OCI-M2 (cell line): ENCODE data around the gene INTS4.
"Not testable (repeated sequence)": the region's sequence is repeated elsewhere in the genome, so short reads cannot be mapped to it uniquely, and the experiment has no call there.

Experiments
- DNase-seq: peaks from one replicate; lab custom pipeline; 2025; ENCODE audit not compliant: unreplicated experiment; lab: John Stamatoyannopoulos, UW

INTS4 gene, protein sequence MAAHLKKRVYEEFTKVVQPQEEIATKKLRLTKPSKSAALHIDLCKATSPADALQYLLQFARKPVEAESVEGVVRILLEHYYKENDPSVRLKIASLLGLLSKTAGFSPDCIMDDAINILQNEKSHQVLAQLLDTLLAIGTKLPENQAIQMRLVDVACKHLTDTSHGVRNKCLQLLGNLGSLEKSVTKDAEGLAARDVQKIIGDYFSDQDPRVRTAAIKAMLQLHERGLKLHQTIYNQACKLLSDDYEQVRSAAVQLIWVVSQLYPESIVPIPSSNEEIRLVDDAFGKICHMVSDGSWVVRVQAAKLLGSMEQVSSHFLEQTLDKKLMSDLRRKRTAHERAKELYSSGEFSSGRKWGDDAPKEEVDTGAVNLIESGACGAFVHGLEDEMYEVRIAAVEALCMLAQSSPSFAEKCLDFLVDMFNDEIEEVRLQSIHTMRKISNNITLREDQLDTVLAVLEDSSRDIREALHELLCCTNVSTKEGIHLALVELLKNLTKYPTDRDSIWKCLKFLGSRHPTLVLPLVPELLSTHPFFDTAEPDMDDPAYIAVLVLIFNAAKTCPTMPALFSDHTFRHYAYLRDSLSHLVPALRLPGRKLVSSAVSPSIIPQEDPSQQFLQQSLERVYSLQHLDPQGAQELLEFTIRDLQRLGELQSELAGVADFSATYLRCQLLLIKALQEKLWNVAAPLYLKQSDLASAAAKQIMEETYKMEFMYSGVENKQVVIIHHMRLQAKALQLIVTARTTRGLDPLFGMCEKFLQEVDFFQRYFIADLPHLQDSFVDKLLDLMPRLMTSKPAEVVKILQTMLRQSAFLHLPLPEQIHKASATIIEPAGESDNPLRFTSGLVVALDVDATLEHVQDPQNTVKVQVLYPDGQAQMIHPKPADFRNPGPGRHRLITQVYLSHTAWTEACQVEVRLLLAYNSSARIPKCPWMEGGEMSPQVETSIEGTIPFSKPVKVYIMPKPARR

GRCh38 chr11:77994434-77995362 is at the start of gene INTS4:
TSS of gene INTS4 (minus strand) at chr11:77994668. CDS start at chr11:77994643, 25 bp downstream.
- peak; percentile 92 for DNase-seq

DNA sequence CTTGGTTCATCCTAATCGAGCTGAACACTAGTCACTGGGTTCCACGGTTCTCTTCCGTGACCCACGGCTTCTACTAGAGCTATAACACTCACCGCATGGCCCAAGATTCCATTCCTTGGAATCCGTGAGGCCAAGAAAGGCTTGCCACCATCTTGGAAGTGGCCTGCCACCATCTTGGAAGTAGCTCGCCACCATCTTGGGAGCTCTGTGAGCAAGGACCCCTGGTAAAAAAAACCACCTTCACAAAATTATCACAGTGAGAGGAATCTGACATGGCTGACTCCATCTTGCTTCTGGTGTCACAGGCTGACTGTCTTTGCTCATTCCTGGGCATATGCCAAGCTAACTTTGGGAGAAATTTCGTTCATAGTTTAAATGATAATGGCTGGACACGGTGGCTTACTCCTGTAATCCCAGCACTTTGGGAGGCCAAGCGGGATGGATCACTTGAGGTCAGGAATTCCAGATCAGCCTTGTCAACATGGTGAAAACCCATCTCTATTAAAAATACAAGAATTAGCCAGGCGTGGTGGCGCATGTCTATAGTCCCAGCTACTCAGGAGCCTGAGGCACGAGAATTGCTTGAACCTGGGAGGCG is 47.5 kb upstream of the INTS4 start:
- DNase-seq = no peak

DNA sequence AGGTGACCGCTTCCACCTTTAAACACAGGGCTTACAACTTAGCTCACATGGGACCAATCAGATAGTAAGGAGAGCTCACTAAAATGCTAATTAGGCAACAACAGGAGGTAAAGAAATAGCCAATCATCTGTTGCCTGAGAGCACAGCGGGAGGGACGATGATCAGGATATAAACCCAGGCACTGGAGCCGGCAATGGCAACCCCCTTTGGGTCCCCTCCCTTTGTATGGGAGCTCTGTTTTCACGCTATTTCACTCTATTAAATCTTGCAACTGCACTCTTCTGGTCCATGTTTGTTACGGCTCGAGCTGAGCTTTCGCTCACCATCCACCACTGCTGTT is 46.9 kb upstream of the INTS4 start:
- not testable (repeated sequence) for DNase-seq

DNA sequence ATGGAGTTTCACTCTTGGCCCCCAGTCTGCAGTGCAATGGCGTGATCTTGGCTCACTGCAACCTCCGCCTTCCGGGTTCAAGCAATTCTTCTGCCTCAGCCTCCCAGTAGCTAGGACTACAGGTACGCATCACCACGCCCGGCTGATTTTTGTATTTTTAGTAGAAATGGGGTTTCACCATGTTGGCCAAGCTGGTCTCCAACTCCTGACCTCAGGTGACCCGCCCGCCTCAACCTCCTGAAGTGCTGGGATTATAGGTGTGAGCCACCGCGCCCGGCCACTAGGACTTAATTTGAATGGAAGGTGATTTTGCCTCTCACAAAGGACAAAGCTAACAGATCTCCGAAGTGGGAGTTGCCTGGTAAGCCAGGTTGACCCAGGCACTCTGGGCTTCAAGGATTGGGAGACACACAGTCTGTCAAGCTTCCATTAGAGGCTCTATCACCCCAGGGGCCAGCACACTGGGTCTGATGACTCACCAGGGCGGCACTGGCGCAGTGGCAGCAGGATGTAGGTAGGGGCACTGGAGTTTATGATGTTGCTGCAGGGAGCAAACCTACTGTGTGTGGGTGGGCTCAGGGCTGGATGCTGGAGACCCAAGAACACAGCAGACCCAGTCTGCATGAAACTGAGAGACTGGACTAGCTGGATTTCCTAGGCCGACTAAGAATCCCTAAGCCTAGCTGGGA is 46.4 kb upstream of the INTS4 start:
- DNase-seq = no peak

DNA sequence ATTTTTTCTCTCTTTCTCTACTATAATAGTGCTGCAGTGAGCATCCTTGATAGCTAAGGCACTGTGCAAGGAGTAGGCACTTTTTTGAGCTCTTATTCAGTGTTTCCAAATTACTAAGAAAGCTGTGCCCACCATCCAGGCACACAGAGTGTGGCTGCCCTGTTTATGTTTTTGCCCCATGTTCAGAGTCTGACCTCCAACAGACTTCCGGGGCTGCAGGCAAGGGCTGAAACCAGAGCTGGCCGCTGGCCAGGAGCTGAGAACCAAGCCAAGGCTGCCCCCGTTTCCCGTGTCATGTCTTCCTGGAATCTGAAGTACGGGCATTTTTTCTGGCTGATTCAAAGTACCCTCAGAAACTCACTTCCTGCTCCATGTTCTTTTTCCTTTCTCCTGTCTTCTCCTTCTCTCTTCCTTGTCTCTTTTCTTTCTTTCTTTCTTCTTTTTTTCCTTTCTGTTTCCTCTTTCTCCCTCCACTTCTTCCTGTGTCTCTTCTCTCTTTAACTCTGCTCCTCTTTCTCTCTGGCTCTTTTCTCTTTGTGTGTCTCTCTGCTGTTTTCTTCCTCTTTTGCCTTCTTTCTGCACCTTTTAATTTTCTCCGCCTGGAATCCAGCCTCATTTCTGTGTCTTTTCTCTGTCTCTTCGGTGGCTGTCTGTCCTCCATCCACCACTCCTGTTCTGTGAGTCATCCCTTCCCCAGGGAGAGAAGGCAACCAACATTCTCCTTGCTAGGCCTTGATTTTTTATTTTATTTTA is 45.6 kb upstream of the INTS4 start:
- no peak for DNase-seq

- DNase-seq = no peak
Observed at GRCh38 chr11:78039391-78039918, 45.0 kb upstream of the INTS4 start.

DNA sequence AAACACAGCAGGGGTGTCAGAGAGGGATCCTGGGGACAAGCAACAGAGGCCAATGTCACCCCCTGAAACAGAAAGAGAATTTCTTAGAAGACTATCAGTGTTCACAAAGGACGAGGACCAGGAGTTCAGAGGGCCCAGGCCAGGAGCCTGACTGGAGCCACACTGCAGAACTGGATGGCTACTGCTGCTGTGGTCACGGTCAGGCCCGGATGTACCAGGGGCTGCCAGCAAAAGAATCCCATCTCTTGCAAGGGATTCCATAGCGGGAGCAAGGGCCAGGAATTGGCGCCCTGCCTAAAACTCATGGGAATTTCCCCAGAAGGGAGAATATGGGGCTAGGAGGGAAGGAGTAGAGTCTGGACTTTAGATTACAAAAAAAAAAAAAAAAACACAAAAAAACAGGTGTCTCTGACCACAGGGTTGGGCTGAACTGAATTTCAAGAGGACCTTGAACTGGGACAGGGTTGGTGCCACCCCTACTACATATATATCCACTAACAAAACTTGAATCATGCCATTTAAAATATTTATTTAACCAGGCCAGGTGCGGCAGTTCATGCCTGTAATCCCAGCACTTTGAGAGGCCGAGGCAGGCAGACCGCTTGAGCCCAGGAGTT is 44.3 kb upstream of the INTS4 start:
- DNase-seq = no peak

DNA sequence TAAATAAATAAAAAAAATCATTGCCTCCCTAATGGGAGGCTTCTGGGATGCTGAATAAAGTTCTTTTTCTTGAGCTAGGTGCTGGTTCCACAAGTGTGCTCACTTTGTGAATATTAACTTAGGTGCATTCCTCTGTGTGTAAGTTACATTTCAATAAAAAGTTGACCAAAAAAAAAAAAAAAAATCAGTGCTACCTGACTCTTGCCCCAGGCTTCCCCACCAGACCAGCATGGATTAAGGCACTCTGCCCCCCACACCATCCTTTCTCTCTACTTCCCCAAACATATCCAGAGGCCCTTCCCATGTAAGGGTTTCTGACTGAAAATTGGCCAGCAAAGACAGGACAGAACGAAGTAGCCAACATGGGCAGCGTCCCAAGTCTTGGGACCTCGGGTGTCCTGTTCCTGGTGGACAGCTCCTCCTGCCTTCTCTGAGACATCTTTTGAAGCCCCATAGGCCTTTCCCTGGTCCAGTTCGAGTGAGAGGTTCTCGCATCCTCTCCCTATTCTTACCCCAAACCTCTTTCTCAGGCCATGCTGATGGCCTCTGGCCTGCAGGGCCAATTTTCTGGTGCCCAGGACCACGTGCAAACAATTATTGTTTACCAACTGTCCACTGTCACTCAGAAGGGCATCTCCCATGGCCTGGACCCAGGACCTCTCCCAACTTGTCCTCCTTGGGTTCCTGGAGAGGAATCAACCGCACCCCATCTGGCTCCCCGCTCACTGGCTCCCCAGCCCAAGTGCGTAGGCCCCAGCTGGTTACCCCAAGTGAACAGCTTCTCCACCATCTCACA is 43.6 kb upstream of the INTS4 start:
- no peak for DNase-seq

DNA sequence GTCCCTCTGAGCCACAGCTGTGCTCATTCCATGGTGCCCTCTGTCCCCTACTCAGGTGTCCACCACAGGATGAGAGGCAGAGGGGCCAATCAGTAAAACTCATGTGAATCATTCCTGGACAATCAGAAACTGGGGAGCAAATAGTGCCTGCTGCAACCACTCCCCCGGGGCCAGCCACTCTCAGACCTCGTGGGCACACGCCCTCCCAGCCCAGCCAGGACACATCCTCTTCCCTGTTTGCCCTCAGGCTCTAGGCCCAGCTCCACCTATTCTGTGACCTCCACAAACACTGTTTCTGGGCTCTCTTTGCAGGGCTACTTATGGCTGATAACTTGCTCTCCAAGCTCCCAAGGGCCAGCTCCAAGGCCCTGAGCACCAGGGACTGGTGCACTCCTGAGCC is 42.6 kb upstream of the INTS4 start:
- DNase-seq = no peak

GRCh38 chr11:78036313-78036712 is 41.8 kb upstream of the INTS4 start:
- no peak for DNase-seq

DNA sequence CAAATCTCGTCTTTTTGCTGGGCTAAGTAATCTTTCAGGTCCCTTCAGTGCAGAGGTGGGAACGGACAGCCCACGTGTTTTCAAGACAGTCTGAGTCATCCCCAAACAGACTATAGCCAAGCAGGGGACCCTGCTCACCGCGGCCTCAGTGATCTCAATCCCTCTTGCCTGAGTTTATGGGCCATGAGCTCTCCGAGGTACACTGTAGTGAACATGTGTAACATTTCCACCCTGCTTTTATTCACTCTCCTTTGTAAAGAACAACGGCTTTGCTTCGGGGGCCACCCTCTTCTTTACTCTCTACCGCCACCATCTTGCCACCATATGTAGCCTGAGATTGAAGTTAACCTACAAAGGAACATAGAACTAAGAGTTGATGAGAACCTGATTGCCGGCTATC is 40.2 kb upstream of the INTS4 start:
- DNase-seq = no peak

- DNase-seq = no peak
Observed at GRCh38 chr11:78033040-78033439, 38.6 kb upstream of the INTS4 start.

DNA sequence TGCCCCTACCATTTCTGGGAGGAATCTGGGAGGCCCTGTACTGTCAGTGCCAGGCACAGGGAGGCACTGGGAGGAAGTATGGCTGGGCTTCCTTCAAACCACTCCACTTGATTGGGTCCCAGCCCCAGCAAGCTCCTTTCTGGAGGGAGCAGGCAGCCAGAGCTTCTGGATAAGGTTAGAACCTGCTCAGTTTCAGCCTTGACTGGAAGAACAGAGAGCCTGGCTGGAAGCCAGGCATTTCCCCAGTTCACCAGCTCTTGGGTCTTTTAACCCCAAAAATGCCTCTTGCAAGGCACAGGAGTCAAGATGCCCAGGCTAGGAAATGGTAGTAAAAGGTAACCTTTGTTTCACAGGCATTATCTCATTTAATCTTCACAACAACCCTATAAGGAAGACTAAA is 37.6 kb upstream of the INTS4 start:
- DNase-seq = no peak

GRCh38 chr11:78031629-78032028 is 37.2 kb upstream of the INTS4 start:
- DNase-seq = peak; percentile 38

DNA sequence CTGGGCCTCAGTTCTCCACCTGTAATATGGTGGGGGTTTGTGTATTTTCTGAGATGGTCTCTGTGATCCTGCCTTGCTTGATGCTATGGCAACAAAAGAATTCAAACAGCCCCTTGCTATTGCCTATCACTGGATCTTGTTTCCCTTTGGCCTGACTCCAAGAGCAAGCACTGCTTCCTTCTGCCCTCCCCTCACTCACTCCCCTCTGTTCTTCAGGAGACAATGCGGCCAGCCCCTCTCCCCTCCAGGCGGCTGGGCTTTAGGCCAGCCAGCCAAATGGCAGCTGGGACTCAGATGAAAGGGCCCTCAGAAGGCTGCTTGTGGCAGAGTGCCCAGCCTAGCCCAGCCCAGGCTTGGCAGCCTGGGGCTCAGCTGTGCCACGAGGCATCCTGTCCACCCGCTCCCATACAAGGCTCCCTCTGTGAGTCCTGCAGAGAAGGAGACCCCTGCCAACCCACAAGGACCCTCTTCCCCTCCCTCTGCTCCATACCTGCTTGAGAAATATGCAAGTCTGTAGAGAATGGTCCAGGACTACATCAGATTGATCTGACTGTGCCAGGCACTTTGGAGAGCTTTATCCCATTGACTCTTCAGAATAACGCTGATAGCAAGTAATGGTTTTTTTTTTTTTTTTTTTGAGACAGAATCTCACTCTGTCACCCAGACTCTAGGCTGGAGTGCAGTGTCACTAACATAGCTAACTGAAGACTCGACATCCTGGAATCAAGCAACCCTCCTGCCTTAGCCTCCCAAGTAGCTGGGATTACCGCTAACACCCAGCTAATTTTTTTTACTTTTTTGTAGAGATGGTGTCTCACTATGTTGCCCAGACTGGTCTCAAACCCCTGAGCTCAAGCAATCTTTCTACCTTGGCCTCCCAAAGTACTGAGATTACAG is 36.2 kb upstream of the INTS4 start:
- no peak for DNase-seq

GRCh38 chr11:78028423-78028822 is 34.0 kb upstream of the INTS4 start:
- not testable (repeated sequence) for DNase-seq

DNA sequence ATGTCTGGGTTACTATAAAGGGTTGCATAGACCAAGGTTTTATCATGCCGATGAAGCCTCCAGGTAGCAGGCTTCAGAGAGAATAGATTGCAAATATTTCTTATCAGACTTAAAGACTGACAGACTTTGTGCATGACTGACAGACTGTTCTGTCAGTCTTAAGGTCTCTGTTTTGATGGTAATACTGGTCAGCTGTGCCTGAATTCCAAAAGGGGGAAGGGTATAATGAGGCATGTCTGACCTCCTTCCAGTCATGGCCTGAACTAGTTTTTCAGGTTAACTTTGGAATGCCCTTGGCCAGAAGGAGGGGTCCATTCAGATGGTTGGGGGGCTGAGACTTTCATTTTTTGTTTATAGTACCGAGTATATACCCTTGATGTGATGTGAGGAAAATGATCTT is 33.3 kb upstream of the INTS4 start:
- DNase-seq = no peak
